ENCODE results near the gene PDE6G.
A peak's percentile ranks its signal among the peaks of the same experiment; 100 is the strongest.

The PDE6G gene

DNA sequence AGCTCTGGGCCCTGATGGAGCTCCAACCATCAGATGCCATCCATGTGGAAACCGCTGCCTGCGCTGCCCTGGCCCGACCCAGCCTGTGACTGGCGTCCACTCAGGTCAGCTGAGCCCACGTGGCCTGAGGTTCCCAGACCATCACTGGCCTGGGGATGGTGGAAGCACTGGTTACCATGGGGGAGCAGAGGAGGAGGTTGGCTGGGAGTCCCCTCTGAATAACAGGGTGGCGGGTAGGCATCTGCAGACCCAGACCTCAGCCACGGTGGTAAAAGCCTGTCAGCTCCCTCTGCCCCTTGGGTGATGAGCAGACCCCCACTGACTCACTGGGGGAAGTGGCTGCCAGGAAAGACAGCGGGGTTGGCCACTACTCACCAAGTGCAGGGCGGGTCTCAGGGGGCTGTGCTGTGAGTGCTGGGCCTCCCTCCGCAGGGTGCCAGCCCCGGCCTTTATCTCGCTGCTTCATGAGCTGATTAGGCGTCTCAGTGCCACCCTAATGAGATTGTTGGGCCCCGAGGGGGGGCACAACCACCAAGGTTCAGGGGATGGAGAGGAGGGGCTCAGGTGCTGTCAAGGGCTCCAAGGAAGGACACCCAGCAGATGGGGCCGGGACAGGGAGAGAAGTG is at the start of gene PDE6G:
Gene PDE6G, minus strand, starts transcription at position 425 of the 626 bp plus-strand sequence. CDS start 3,237 bp downstream, outside the sequence.
- no peak for DNase-seq (ENCODE audit: low read depth, low spot score)

GRCh38 chr17:81705518-81706231 is 49.3 kb upstream of the PDE6G start:
- no peak for DNase-seq (ENCODE audit: low read depth, low spot score)

DNA sequence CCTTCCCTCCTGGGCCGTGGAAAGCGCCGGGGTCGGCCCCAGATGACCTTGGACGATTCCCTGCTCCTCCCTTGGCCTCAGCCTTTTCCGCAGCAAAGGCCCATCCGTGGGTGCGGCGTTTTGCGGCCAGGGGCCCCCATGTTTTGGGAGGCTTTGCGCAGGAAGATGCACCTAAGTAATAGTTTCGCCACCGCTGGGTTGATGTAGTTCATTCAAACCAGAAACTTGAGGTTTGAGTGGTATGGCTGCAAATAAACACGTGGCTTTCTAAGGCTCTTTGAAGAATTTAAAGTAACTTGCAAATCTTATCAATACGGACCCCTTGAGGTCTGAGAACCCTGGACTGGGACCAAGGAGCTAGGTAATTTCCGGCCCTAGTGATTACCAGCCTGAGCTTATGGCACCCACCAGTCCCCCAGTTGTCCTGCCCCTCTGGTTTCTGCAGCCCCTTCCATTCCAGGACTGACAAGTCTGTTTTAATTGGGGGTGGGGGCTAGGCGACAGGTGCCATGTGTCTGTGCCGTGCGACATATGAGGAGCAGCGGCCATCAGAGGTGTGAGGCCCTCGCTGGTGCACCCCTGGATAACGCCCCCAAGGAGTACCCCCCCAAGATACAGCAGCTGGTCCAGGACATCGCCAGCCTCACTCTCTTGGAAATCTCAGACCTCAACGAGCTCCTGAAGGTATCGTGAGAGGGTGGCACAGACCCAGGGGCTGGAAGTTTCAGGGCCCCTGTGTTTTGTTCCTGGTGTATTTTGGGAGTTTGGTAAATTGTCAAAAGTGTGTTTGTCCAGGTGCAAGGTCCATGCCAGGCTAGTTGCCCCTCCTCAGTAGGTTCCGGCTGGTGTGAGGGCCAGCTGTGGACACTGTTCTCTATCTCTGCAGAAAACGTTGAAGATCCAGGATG is 47.7 kb upstream of the PDE6G start:
- no peak for DNase-seq (ENCODE audit: low read depth, low spot score)

DNA sequence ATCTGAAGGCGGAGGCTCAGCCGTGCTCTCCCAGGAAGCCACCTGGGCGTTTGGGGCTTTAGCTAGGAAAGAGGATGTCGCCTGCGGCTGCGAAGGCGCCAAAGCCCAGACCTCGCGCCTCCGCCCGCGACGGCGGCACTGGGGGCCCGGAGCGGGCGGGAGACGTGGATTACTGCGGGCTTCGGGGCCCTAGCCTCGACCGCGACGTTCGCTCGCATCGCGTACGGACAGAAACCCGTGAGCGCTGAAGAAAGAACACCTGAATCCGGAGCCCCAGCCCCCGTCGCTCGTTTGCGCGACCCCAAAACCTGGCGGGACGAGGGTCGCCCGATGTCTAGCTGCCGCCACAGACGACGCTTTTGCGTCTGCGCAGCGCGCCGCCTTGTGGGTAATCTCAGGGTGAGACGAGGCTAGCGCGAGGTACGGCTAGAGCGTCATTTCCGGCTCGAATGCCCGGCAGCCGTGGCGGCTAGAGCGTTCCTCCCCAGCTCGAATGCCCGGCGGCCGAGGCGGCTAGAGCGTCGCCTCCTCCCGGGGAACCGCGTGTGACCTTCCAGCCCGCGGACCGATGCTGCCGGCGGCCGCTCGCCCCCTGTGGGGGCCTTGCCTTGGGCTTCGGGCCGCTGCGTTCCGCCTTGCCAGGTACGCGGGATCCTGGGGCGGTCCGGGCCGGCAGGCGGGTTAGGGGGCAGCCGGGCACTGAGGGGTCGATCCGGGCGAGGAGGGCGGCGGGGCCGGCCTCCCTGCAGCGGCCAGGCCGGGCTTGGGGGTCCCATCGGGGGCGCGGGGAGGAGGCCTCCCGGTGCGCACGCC is 46.8 kb upstream of the PDE6G start, which contains the start of gene MRPL12:
Gene MRPL12, plus strand, starts transcription at position 434 of the 813 bp plus-strand sequence. Its CDS starts 135 bp downstream, at position 569.
- DNase-seq (ENCODE audit: low read depth, low spot score): peak; percentile 82

DNA sequence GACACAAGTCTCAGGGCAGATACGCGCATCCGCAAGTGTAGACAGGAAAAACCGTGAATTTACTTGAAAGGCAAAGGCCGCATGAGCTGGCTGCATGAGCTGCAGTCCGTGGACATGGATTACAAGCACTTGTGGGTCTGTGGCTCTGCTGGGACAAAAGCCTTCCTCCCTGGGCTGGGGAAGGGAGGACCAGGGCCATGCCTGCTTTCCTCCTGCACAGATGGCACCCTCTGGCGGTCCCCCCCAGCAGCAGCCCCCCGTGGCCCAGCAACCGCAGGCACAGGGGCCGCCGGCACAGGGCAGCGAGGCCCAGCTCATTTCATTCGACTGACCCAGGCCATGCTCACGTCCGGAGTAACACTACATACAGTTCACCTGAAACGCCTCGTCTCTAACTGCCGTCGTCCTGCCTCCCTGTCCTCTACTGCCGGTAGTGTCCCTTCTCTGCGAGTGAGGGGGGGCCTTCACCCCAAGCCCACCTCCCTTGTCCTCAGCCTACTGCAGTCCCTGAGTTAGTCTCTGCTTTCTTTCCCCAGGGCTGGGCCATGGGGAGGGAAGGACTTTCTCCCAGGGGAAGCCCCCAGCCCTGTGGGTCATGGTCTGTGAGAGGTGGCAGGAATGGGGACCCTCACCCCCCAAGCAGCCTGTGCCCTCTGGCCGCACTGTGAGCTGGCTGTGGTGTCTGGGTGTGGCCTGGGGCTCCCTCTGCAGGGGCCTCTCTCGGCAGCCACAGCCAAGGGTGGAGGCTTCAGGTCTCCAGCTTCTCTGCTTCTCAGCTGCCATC is 45.1 kb upstream of the PDE6G start:
- DNase-seq (ENCODE audit: low read depth, low spot score): no peak

DNA sequence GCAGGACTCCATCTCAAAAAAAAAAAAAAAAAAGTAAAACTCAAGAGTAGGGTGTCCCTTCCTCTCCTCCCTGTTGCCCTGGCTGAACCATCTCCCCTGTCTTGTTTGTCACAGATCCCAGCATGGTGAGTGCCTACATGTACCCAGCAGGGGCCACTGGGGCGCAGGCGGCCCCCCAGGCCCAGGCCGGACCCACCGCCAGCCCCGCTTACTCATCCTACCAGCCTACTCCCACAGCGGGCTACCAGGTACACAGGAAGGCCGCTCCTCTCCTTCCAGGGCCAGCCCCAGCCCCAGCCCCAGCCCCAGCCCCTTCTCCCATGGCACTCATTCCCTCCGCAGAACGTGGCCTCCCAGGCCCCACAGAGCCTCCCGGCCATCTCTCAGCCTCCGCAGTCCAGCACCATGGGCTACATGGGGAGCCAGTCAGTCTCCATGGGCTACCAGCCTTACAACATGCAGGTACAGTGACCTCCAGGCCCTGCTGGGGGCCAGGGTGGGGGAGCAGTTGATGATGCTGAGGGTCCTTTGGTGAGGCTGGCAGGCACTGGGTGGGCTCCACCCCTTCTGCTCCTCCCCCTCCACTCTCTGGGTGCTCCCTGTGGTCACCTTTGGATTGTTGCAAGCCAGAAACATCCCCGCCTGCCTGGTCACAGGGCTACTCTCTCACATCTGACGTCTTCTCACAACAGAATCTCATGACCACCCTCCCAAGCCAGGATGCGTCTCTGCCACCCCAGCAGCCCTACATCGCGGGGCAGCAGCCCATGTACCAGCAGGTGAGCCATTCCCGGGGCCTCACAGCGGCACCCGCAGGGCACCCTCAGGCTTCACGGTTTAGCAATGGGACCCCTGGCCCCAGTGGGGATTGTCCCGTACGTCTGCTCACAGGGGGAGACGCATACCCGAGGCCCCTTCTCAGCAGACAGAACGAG is 44.3 kb upstream of the PDE6G start:
- DNase-seq (ENCODE audit: low read depth, low spot score): no peak

GRCh38 chr17:81697261-81698044 is 41.1 kb upstream of the PDE6G start:
- DNase-seq (ENCODE audit: low read depth, low spot score): no peak

DNA sequence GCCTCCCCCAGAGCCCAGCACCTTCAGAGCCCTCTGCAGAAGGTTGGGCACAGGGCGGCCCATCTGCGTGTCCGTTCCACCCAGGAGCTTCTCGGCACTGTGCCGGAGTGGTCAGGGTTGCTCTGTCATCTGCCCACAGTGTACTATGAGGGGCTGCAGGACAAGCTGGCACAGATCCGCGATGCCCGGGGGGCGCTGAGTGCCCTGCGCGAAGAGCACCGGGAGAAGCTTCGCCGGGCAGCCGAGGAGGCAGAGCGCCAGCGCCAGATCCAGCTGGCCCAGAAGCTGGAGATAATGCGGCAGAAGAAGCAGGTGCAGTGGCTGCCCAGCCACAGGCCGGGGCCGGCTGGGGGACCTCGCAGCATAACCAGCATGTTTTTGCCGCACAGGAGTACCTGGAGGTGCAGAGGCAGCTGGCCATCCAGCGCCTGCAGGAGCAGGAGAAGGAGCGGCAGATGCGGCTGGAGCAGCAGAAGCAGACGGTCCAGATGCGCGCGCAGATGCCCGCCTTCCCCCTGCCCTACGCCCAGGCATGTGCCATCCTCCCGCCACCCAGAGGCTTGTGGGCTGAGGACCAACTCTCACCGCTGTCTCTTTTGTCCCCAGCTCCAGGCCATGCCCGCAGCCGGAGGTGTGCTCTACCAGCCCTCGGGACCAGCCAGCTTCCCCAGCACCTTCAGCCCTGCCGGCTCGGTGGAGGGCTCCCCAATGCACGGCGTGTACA is 40.0 kb upstream of the PDE6G start:
- DNase-seq (ENCODE audit: low read depth, low spot score): no peak

DNA sequence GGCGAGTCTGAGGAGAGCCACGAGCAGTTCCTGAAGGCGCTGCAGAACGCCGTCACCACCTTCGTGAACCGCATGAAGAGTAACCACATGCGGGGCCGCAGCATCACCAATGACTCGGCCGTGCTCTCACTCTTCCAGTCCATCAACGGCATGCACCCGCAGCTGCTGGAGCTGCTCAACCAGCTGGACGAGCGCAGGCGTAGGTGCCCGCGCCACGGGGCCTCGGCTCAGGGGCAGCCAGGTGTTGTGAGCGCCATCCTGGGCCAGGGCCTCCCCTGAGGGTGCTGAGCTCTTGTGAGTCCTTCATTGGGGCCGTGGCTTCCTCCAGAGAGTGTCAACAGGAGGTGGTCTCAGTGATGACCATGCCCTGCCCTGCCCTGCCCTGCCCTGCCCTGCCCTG is 39.5 kb upstream of the PDE6G start:
- no peak for DNase-seq (ENCODE audit: low read depth, low spot score)

GRCh38 chr17:81695211-81695610 is 38.9 kb upstream of the PDE6G start:
- no peak for DNase-seq (ENCODE audit: low read depth, low spot score)

- no peak for DNase-seq (ENCODE audit: low read depth, low spot score)
These were observed 38.5 kb upstream of the PDE6G start for GRCh38 chr17:81694810-81695209.

- DNase-seq (ENCODE audit: low read depth, low spot score): no peak
These were observed 37.3 kb upstream of the PDE6G start for GRCh38 chr17:81693509-81694210.

DNA sequence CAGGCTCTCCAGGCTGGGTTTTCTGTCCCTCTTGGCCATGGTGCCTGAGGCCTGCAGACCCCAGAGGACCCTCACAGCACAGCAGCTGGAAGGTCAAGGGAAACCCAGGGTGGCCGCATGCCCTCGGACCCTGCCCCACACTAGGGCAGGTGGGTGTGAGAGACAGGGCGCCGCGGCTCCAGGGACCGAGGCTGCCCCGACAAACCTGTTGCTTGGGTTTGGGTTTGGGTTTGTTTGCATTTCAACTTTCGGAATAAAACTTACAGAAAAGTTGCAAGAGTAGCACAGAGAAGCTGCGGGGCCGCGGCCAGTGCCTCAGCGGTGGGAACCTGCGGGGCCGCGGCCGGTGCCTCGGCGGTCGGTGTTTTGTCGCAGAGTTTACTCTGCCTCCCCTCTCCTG is 35.3 kb upstream of the PDE6G start:
- no peak for DNase-seq (ENCODE audit: low read depth, low spot score)

- no peak for DNase-seq (ENCODE audit: low read depth, low spot score)
These were observed 34.9 kb upstream of the PDE6G start for GRCh38 chr17:81691196-81691595.

DNA sequence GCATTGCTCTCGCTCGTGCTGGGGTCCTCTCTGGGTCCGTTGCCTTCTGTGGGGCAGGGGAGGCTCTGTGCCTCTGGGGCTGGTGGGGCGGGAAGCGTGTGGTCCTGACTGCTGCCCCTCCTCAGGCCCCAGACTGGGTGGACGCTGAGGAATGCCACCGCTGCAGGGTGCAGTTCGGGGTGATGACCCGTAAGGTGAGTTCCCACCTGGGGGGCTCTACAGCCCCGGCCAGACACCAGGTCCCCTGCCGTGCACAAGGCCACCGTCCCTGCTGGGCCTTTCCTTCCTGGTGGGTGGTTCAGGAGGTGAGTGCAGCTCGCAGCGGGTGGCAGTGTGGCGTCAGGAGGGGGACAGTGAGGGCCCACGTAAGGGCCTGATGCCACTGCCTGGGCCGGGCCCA is 34.2 kb upstream of the PDE6G start:
- DNase-seq (ENCODE audit: low read depth, low spot score): no peak

DNA sequence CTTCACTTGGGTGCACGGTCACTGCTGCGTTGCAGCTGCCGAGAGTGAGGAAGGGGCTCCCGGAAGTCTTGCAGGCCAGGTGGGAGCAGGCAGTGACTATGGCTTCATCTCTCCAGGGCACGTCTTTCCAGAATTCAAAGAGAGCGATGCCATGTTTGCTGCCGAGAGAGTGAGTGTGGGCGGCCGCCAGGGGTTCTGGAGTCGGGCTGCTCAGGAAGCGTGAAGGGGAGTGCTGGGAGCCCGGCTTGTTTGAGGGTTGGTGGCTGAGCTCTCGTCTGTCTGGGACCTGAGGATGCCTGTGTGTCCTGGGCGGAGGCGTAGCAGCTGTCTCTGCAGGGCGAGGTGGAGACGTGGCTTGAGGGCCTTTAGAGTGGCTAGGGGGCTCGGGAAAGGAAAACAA is 33.7 kb upstream of the PDE6G start:
- DNase-seq (ENCODE audit: low read depth, low spot score): no peak

GRCh38 chr17:81688616-81689015 is 32.3 kb upstream of the PDE6G start:
- DNase-seq (ENCODE audit: low read depth, low spot score): no peak

Data from activated CD4-positive, CD25-positive, alpha-beta regulatory T cell treated with anti-CD3 and anti-CD28 coated beads, Interleukin-2, amount 50 U/mL, for 16 hours (primary cell).